Immature natural killer cell (primary cell): Measurements from ENCODE around the gene GGCX. TPM values are rescaled to one million over a fixed set of nuclear protein-coding genes. Genes with fewer than 3 reads are reported as not detected.

Experiments used
- DNase-seq, 3 donors: peaks; one replicate each; pipeline ENCODE4 v3.0.0; 2022; ENCODE audit warnings: mixed read lengths in 1 of 3
- H3K27ac Mint-ChIP-seq, 6 donors: one replicate each; pipeline ENCODE4 v1.8.0; 2020; ENCODE audit warnings: mixed read lengths in 6 of 6, mild to moderate bottlenecking in 5 of 6, inconsistent platforms in 4 of 6, moderate library complexity in 3 of 6
- H3K27me3 Mint-ChIP-seq, 3 donors: one replicate each; pipeline ENCODE4 v1.8.0; 2020 to 2021; ENCODE audit warnings: low read depth in 3 of 3, mild to moderate bottlenecking in 3 of 3, mixed read lengths in 3 of 3, moderate library complexity in 3 of 3, inconsistent platforms in 1 of 3
- H3K36me3 Mint-ChIP-seq, 3 donors: one replicate each; pipeline ENCODE4 v1.8.0; 2020; ENCODE audit warnings: mixed read lengths in 3 of 3, inconsistent platforms in 2 of 3, mild to moderate bottlenecking in 2 of 3
- H3K4me1 Mint-ChIP-seq, 2 donors: one replicate each; pipeline ENCODE4 v1.8.0; 2020; ENCODE audit warnings: inconsistent platforms in 2 of 2, mild to moderate bottlenecking in 2 of 2, mixed read lengths in 2 of 2, moderate library complexity in 1 of 2
- H3K4me3 Mint-ChIP-seq, 5 donors: one replicate each; pipeline ENCODE4 v1.8.0; 2020; ENCODE audit warnings: mild to moderate bottlenecking in 5 of 5, mixed read lengths in 5 of 5, inconsistent platforms in 3 of 5, moderate library complexity in 3 of 5
- H3K9me3 Mint-ChIP-seq, 6 donors: one replicate each; pipeline ENCODE4 v1.8.0; 2020; ENCODE audit warnings: mild to moderate bottlenecking in 6 of 6, mixed read lengths in 6 of 6, inconsistent platforms in 4 of 6, moderate library complexity in 3 of 6
- polyA plus RNA-seq, 3 donors: library from polyadenylated mRNA; unstranded; fragments of 300-500 nt; fragmentation: Illumina TruSeq; gene quantifications; one replicate each; pipeline ENCODE4 v1.2.3, GENCODE V29; 2021

Gene GGCX
- polyA plus RNA-seq, 3 donors from 2014 or later: 11.4 to 31.7 (median 21.0) TPM

DNA sequence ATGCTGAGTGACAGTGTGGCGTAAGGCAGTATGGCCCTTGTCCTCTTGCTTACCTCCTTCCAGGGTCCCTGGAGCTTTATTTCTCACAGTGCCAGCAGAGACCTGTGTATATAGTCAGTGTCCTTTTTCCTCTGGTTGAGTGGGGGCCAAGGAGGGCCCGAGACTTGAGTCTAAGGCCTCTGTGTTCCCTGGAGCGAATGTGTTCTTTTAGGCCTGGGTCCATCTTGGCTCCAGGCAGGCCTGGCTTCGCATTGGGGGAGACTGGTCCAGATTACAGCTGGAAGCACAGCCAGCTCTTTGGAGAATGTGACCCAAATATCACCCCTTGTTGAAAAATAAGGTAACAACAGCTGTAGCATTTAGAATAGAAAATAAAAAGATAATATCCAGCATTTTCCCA lies 27.9 kb upstream of the GGCX start:
- Mint-ChIP-seq H3K27ac (no peak overlapping the region), H3K4me3 (no peak overlapping the region), H3K36me3 (peaks cover 0 to 3% (median 0%) of the 10 kb centered on the region in 3 donors), H3K27me3 (no peaks in the 10 kb centered on the region), H3K4me1 (peaks cover 29 to 48% of the 10 kb centered on the region in 2 donors), H3K9me3 (no peaks in the 10 kb centered on the region)
- DNase-seq: no peak

DNA sequence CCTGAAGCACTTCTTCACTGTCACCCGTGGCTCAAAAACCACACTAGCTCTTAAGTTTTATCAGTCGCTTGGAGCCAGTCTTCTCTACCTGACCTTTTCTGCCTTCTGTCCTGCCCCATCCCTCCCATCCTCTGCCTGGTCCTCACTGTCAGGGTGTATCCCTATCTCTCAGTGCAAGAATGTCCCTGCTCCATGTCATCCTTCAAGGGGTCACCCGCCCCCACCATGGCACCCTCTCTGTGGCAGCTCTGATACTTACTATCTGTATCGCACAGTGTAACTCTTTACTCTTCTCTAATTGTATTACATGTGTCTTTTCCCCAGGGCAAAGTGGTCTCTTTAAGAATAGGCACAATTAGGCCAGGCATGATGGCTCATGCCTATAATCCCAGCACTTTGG lies 27.4 kb upstream of the GGCX start:
- H3K4me3 Mint-ChIP-seq: peak overlapping the region in 1 of 5 donors; percentile 18
- DNase-seq: no peak
- H3K27me3 Mint-ChIP-seq: no peaks in the 10 kb centered on the region
- H3K36me3 Mint-ChIP-seq: peaks cover 0 to 3% (median 0%) of the 10 kb centered on the region in 3 donors
- no peaks in the 10 kb centered on the region for H3K9me3 Mint-ChIP-seq
- H3K27ac Mint-ChIP-seq: peak overlapping the region in 3 of 6 donors; percentile 2 to 45 (median 21)
- peaks cover 31 to 50% of the 10 kb centered on the region in 2 donors for H3K4me1 Mint-ChIP-seq

DNA sequence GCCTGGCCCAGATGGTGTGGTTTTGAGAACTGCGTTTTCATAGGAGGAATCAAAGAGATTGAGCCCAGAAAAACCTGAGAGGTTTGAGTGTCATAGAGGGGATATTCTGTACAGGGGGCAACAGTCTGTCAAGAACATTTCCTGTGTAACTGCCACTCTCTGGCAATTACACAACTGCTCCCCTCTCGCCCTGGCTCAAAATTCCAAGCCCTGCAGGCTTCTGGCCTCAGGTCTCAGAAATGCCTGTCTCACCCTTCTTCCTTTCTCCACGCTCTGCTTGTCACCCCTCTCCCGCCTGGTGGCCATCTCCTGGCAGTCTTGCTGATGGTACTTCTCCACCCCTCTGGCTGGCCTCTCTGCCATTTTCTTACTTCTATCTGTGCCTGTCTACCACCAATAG lies 26.9 kb upstream of the GGCX start:
- Mint-ChIP-seq H3K9me3 (no peaks in the 10 kb centered on the region), H3K4me3 (peak overlapping the region in 1 of 5 donors; percentile 18), H3K27ac (peak overlapping the region in 3 of 6 donors; percentile 2 to 45 (median 20)), H3K4me1 (peaks cover 35 to 54% of the 10 kb centered on the region in 2 donors), H3K36me3 (peaks cover 0 to 3% (median 0%) of the 10 kb centered on the region in 3 donors), H3K27me3 (no peaks in the 10 kb centered on the region)
- no peak for DNase-seq

DNA sequence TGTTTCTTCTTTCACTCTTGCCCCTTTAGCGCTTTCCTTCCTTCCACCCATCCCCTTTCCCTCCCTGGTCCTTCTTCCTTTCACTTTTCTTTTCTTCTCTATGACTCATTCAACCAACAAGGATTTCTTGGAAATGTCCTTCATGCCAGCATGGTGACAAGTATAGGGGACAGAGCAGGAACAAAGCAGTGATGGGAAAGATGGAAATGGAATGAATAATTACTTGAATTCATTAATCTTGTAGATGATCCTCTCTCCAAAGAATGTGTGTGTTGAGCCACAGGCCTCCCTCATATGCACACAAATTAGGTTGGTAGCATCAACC lies 24.4 kb upstream of the GGCX start:
- Mint-ChIP-seq H3K27ac (peak overlapping the region; percentile 78 to 95 (median 86)), H3K9me3 (no peaks in the 10 kb centered on the region), H3K4me1 (peaks cover 46 to 73% of the 10 kb centered on the region in 2 donors), H3K27me3 (no peaks in the 10 kb centered on the region), H3K36me3 (peaks cover 8 to 16% (median 12%) of the 10 kb centered on the region in 3 donors), H3K4me3 (peak overlapping the region; percentile 86 to 93 (median 86))
- DNase-seq: no peak

DNA sequence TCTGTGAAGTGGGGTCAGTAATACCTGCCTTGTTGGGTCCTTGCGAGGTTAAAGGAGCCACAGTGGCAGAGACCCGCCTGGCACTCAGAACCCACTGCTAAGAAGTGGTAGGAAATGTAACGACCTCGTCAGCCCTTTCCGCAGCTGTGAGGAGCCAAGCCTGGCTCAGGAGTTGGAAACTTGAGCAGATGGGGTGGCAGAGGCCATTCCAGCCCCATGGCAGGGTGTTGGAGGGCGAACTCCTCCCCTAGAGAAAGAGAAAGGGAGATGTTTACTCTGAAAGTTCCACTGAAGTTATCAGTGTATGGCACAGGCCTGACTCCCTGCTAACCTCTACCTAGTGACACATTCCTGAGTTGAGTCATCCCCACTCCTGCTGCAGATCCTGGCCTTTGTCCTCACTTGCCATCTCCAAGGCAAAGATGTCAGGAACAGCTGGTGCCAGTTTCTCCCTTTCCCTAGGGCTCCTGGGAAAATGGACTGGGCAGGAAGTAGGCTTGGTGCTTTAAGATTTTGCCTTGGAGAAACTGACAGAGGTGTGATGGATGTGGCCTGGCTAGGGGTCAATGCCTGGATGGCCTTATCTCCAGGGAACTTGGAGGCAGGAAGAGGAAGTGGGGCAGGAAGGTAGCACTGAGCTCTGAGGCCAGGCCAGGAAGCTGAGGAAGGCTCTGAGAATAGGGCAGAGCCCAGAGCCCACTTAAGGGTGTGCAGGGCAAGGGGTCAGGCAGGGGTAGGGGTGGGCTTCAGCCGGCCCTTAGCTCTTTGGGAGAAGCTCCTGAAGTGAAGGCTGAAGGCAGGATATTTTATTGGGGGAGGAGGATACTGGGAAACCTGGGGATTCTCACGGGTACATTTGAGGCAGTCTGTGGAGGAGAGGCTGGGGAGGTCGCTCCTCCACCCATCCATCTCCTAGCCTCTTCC lies 23.8 kb upstream of the GGCX start:
- DNase-seq: peak; percentile 19 to 32 (median 24)
- Mint-ChIP-seq H3K4me1 (peaks cover 47 to 74% of the 10 kb centered on the region in 2 donors), H3K9me3 (no peaks in the 10 kb centered on the region), H3K36me3 (peaks cover 8 to 19% (median 12%) of the 10 kb centered on the region in 3 donors), H3K4me3 (peak overlapping the region; percentile 86 to 93 (median 86)), H3K27ac (peak overlapping the region; percentile 78 to 95 (median 86)), H3K27me3 (no peaks in the 10 kb centered on the region)

DNA sequence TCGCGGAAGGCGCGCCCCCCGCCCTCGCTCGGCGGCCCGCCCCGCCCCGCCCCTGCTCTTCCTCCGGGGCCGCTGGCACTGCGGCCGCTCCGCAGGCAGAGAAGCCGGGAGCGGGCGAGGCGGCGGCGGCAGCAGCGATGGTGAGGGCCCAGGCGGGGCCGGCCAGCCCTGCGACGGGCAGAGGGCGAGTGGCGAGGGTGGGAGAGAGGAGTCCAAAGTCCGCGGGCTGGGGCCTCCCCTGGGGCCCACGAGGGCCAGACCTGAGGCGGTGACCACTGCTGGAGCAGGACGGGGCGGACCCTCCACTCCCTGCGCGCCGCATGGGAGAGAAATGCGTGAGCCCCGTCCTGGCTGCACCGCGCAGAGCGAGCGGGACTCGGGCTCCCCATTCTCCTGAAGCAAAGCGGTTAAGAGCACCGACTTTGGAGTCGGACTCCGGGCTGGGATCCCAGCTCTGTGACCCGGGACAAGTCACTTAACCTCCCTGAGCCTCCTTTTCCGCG lies 23.1 kb upstream of the GGCX start, which contains the start of gene VAMP5:
Gene VAMP5 (plus strand): TSS at position 78 of the 503 bp plus-strand sequence. CDS start 60 bp downstream, at position 138.
- Mint-ChIP-seq H3K36me3 (peaks cover 8 to 19% (median 12%) of the 10 kb centered on the region in 3 donors), H3K27me3 (no peaks in the 10 kb centered on the region), H3K27ac (peak within 1 kb of the TSS; percentile 84 to 95 (median 90)), H3K9me3 (no peaks in the 10 kb centered on the region), H3K4me3 (peak within 1 kb of the TSS; percentile 86 to 93 (median 90)), H3K4me1 (peaks cover 53 to 79% of the 10 kb centered on the region in 2 donors)
- DNase-seq: peak in 2 of 3 donors; percentile 26 to 33

DNA sequence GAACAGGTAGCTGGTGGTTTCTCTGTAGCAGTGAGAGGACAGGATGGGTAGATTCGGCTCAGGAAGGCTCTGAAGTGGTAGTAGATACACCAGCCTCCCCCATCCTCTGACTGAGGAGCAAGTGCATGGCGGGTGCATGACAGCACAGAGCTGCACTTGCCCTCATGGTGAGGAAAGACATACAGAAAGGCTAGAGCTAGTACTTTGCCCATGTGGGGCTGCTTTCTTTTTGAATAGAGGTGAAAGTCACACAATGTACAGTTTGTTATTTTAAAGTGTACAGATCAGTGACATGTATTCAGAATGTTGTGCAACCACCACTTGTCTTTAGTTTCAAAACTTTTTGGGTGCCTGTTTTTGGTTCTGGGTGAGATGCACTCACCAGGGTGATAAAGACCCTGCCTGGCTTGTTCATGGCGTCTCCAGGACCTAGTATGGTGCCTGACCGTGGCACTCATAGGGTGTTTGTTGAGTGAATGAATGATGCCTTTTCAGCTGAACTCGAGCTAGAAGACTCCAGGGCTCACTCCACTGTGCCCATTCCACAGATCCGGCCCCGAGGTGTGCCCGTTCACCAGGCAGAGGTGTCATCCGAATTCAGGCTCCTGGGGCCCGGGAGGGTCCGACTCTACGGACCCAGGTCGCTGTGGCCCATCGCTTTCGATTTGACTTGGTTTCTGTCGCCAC lies 22.5 kb upstream of the GGCX start:
- no peaks in the 10 kb centered on the region for H3K9me3 Mint-ChIP-seq
- peak overlapping the region; percentile 84 to 94 (median 90) for H3K27ac Mint-ChIP-seq
- H3K4me1 Mint-ChIP-seq: peaks cover 58 to 83% of the 10 kb centered on the region in 2 donors
- peaks cover 8 to 19% (median 12%) of the 10 kb centered on the region in 3 donors for H3K36me3 Mint-ChIP-seq
- H3K4me3 Mint-ChIP-seq: peak overlapping the region; percentile 86 to 93 (median 90)
- no peaks in the 10 kb centered on the region for H3K27me3 Mint-ChIP-seq
- DNase-seq: peak; percentile 51 to 56 (median 56)

DNA sequence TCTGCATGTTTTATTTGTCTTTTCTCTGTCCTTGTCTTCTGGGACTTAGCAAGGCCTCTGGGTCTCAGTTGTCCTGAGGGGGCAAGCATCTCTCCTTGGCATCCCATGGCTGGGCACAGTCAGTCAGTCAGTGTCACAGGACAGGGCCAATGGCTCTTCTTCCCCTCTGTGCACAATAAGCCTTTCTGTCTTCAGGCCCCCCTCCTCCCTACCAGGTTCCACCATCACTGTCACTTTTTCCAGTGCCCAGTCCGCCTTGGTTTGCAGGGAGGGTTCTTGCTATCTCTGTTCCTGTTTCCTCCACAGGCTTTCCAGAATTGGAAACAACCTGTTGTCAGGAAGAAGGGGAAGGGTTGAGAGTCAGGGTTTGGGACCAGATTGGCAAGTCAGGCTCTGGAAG lies 21.2 kb upstream of the GGCX start:
- no peaks in the 10 kb centered on the region for H3K9me3 Mint-ChIP-seq
- H3K27me3 Mint-ChIP-seq: no peaks in the 10 kb centered on the region
- H3K27ac Mint-ChIP-seq: peak overlapping the region in 5 of 6 donors; percentile 69 to 84 (median 77)
- peak overlapping the region; percentile 11 to 65 (median 47) for H3K4me3 Mint-ChIP-seq
- H3K4me1 Mint-ChIP-seq: peaks cover 65 to 83% of the 10 kb centered on the region in 2 donors
- H3K36me3 Mint-ChIP-seq: peaks cover 8 to 16% (median 12%) of the 10 kb centered on the region in 3 donors
- no peak for DNase-seq

DNA sequence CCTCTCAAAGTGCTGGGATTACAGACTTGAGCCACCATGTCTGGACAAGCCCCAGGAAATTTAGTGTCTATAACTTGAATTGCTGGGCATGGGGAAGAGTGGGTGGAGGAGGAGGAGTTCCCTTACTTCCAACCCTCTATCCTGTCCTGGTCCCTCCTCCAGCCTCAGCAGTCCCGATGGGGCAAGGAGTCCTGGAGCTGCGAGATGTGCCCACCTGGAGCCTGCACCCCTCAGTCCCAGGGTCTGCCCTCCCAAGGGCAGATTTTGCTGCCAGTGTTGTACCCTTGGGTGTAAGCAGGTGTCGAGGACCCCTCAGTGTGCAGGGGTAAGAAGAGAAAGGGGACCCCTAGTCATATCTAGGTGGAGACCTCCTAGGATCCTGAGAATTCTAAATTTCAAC lies 18.9 kb upstream of the GGCX start:
- H3K27me3 Mint-ChIP-seq: peaks cover 0 to 2% (median 2%) of the 10 kb centered on the region in 3 donors
- peaks cover 56 to 72% of the 10 kb centered on the region in 2 donors for H3K4me1 Mint-ChIP-seq
- H3K36me3 Mint-ChIP-seq: peaks cover 8 to 16% (median 12%) of the 10 kb centered on the region in 3 donors
- H3K9me3 Mint-ChIP-seq: no peaks in the 10 kb centered on the region
- H3K27ac Mint-ChIP-seq: peak overlapping the region in 2 of 6 donors; percentile 51 to 59
- H3K4me3 Mint-ChIP-seq: peak overlapping the region; percentile 17 to 97 (median 33)
- DNase-seq: no peak

DNA sequence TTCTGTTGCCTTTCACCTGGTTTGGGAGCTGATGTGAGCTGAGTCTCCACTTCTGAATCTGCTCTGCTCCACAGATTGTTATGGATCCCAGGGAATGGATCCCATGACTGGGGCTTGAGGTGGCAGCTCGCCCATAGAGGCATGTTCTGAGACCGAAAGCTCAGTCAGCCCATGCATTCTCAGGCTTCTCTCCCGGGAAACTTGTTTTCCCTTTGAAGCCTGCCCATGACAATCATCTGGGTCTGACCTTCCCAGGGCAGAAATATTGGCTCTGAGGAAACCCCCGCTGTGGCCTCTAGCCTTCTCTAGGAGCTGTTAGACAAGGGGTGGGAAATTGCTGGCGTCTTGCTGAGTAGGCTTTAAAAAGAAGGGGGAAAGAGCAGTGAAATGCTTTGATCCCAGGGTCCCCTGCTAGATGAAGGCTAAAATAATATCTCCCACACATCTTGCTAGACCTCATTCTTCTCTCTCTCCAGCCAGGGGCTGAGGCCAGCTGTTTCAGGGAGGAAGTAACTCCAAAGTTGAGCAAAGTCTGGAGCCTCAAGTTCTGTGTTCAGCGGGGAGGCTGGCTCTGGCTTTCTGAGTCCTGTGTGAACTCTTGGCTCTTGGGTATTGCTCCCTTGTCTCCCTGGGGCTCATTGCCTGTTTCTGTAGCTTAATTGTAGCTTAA lies 18.1 kb upstream of the GGCX start:
- Mint-ChIP-seq H3K27ac (peak overlapping the region; percentile 88 to 98 (median 94)), H3K4me3 (peak overlapping the region; percentile 96 to 98 (median 97)), H3K36me3 (peaks cover 8 to 16% (median 12%) of the 10 kb centered on the region in 3 donors), H3K9me3 (no peaks in the 10 kb centered on the region), H3K4me1 (peaks cover 50 to 66% of the 10 kb centered on the region in 2 donors), H3K27me3 (peaks cover 0 to 2% (median 2%) of the 10 kb centered on the region in 3 donors)
- no peak for DNase-seq

DNA sequence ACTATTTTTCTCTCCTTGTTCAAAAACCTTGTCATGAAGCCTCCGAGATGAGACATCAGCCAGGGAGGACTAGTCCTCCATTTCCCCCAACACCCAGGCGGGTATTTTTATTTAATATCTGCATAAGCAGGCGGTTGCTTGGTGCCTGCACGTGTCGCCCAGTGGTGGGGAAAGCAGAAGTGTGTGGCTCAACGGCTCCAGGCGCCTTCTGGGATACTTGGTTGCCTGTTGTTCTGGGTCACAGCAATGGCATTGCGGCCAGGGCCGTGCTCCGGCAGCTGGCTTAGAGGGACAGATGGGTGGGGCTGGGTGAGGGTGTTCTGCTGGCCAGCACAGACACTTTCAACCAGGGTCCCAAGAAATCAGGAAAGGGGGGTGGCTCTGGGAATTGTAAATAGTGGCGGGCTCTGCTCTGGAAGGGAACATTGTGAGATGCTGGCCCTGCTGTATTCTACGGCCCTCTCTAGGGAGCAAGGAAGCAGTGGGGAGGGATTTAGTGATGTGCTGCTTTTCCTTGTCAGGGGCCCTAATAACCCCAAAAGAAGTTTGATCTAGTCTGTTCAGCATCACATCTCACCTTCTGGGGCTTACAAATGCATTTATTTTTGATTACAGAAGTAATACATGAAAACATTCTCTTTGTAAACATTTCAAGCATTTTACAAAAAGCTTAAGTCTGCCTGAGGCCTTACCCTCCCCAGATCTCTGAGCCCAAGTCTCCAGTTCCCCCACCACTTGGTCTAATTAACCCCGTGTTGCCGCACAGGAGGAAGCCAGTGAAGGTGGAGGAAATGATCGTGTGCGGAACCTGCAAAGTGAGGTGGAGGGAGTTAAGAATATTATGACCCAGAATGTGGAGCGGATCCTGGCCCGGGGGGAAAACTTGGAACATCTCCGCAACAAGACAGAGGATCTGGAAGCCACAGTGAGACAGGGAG lies 17.2 kb upstream of the GGCX start:
- Mint-ChIP-seq H3K27ac (peak overlapping the region; percentile 88 to 98 (median 94)), H3K4me3 (peak overlapping the region; percentile 96 to 98 (median 97)), H3K4me1 (peaks cover 45 to 59% of the 10 kb centered on the region in 2 donors), H3K27me3 (peaks cover 0 to 2% (median 2%) of the 10 kb centered on the region in 3 donors), H3K9me3 (no peaks in the 10 kb centered on the region), H3K36me3 (peaks cover 8 to 16% (median 12%) of the 10 kb centered on the region in 3 donors)
- no peak for DNase-seq
